Measurements from ENCODE around the gene IFFO2. TPM values are rescaled to one million over a fixed set of nuclear protein-coding genes. Genes with fewer than 3 reads are reported as not detected.
A peak's percentile ranks its signal among the peaks of the same experiment; 100 is the strongest.

Gene IFFO2
- total RNA-seq, 2 donors from 2014 or later: 13.6 to 20.4 TPM

GRCh38 chr1:18959591-18959990 is 3.1 kb upstream of the IFFO2 start:
- no peaks in the 10 kb centered on the region for H3K36me3 ChIP-seq
- H3K4me3 ChIP-seq: no peak overlapping the region
- H3K9me3 ChIP-seq: no peaks in the 10 kb centered on the region
- peaks cover 1% of the 10 kb centered on the region for H3K4me1 ChIP-seq (replicated peaks)
- 61% methylated on average over 4 of the region's 4 CpGs for WGBS
- no peak overlapping the region for H3K27ac ChIP-seq
- H3K27me3 ChIP-seq (replicated peaks; ENCODE audit: insufficient read depth): no peaks in the 10 kb centered on the region
- intact Hi-C loops (cut with DNase I): loop anchor here (10.0 kb wide), 1 partner anchor 55 kb away; the partner anchor contains the start of gene ALDH4A1
- no peak for DNase-seq (ENCODE audit: low spot score)
- no peak for TF ChIP-seq POLR2AphosphoS5 (IDR thresholded peaks at IDR 0.05)
- no peak for TF ChIP-seq POLR2A (IDR thresholded peaks at IDR 0.05)
- no peak for TF ChIP-seq CTCF (IDR thresholded peaks at IDR 0.05)

- WGBS: 70% methylated on average over 17 of the region's 17 CpGs
- intact Hi-C loops (cut with DNase I): loop anchor here (10.0 kb wide), 1 partner anchor 53 kb away; the partner anchor contains the start of gene ALDH4A1
Measured at GRCh38 chr1:18957532-18958300, 1.2 kb upstream of the IFFO2 start.

GRCh38 chr1:18957136-18957521 is 653 bp upstream of the IFFO2 start:
- TF ChIP-seq POLR2AphosphoS5 (IDR thresholded peaks at IDR 0.05) (no peak), POLR2A (IDR thresholded peaks at IDR 0.05) (no peak)
- H3K4me3 ChIP-seq: peak overlapping the region; percentile 43 to 73
- no peak for DNase-seq (ENCODE audit: low spot score)
- peaks cover 12% of the 10 kb centered on the region for H3K4me1 ChIP-seq (replicated peaks)
- H3K27me3 ChIP-seq (replicated peaks; ENCODE audit: insufficient read depth): no peaks in the 10 kb centered on the region
- 20% methylated on average over 15 of the region's 27 CpGs for WGBS
- intact Hi-C loops (cut with DNase I): loop anchor here (10.0 kb wide), 1 partner anchor 52 kb away; the partner anchor contains the start of gene ALDH4A1
- peak overlapping the region; percentile 77 to 78 for H3K27ac ChIP-seq
- H3K36me3 ChIP-seq: no peaks in the 10 kb centered on the region
- no peaks in the 10 kb centered on the region for H3K9me3 ChIP-seq

More at GRCh38 chr1:18957532-18958300, 1.2 kb upstream of the IFFO2 start:
- Histone ChIP-seq H3K27me3 (replicated peaks; ENCODE audit: insufficient read depth) (no peaks in the 10 kb centered on the region), H3K4me3 (no peak overlapping the region), H3K27ac (peak overlapping the region in 1 of 2 donors; percentile 78), H3K4me1 (replicated peaks) (peaks cover 12% of the 10 kb centered on the region), H3K36me3 (no peaks in the 10 kb centered on the region), H3K9me3 (no peaks in the 10 kb centered on the region)
- TF ChIP-seq POLR2AphosphoS5 (IDR thresholded peaks at IDR 0.05) (no peak), POLR2A (IDR thresholded peaks at IDR 0.05) (no peak), CTCF (IDR thresholded peaks at IDR 0.05) (no peak)
- DNase-seq (ENCODE audit: low spot score): no peak

GRCh38 chr1:18955441-18956192 is 859 bp downstream of the IFFO2 start:
- H3K4me3 ChIP-seq: peak overlapping the region; percentile 73 to 76
- H3K36me3 ChIP-seq: no peaks in the 10 kb centered on the region
- H3K4me1 ChIP-seq (replicated peaks): peaks cover 12% of the 10 kb centered on the region
- intact Hi-C loops (cut with DNase I): loop anchor here (10.0 kb wide), 1 partner anchor 51 kb away; the partner anchor contains the start of gene ALDH4A1
- no peaks in the 10 kb centered on the region for H3K9me3 ChIP-seq
- no peaks in the 10 kb centered on the region for H3K27me3 ChIP-seq (replicated peaks; ENCODE audit: insufficient read depth)
- peak overlapping the region; percentile 67 to 78 for H3K27ac ChIP-seq
- under 1% methylated on average over 57 of the region's 90 CpGs for WGBS
- DNase-seq (ENCODE audit: low spot score): peak; percentile 43
- TF ChIP-seq POLR2AphosphoS5 (IDR thresholded peaks at IDR 0.05) (peak; percentile 21), CTCF (IDR thresholded peaks at IDR 0.05) (peak in 1 of 4 experiments; percentile 47), POLR2A (IDR thresholded peaks at IDR 0.05) (peak; percentile 19)

- intact Hi-C loops (cut with DNase I): loop anchor here (10.0 kb wide), 1 partner anchor 50 kb away; the partner anchor contains the start of gene ALDH4A1
- no peaks in the 10 kb centered on the region for H3K36me3 ChIP-seq
- H3K4me3 ChIP-seq: peak overlapping the region; percentile 73 to 76
- H3K27ac ChIP-seq: peak overlapping the region; percentile 67 to 78
- peaks cover 17% of the 10 kb centered on the region for H3K4me1 ChIP-seq (replicated peaks)
- WGBS: 31% methylated on average over 6 of the region's 6 CpGs
- no peaks in the 10 kb centered on the region for H3K9me3 ChIP-seq
- TF ChIP-seq CTCF (IDR thresholded peaks at IDR 0.05) (no peak), POLR2A (IDR thresholded peaks at IDR 0.05) (no peak), POLR2AphosphoS5 (IDR thresholded peaks at IDR 0.05) (no peak)
- H3K27me3 ChIP-seq (replicated peaks; ENCODE audit: insufficient read depth): no peaks in the 10 kb centered on the region
- no peak for DNase-seq (ENCODE audit: low spot score)
Measured at GRCh38 chr1:18955131-18955440, 1.4 kb downstream of the IFFO2 start.

Data from prostate gland (tissue), 2 donors.